Trophoblast cell (in vitro differentiated cells and primary cell): Measurements from ENCODE around the gene APLN.

Experiments used
- DNase-seq, 2 donors: peaks; one replicate each; pipeline ENCODE4 v3.0.0-alpha.2; 2016
- H2AFZ ChIP-seq: 2 replicates; pipeline ENCODE4 v1.6.1; 2013; ENCODE audit warnings: low read length, moderate library complexity, mild to moderate bottlenecking; ENCODE audit not compliant: insufficient read depth, poor library complexity
- H2AK5ac ChIP-seq: 2 replicates; pipeline ENCODE4 v1.6.1; 2013; ENCODE audit warnings: mild to moderate bottlenecking, low read length
- H2BK120ac ChIP-seq: 2 replicates; pipeline ENCODE4 v1.6.1; 2013; ENCODE audit warnings: low read length, mild to moderate bottlenecking, moderate library complexity; ENCODE audit not compliant: insufficient read depth, poor library complexity
- H2BK12ac ChIP-seq: 2 replicates; pipeline ENCODE4 v1.6.1; 2013; ENCODE audit warnings: mild to moderate bottlenecking, low read length, moderate library complexity
- H2BK5ac ChIP-seq: 2 replicates; pipeline ENCODE4 v1.6.1; 2013; ENCODE audit warnings: low read length, low read depth, moderate library complexity, mild to moderate bottlenecking; ENCODE audit not compliant: poor library complexity
- H3K14ac ChIP-seq: 2 replicates; pipeline ENCODE4 v1.6.1; 2013; ENCODE audit warnings: mild to moderate bottlenecking, low read length
- H3K18ac ChIP-seq: 2 replicates; pipeline ENCODE4 v1.6.1; 2013; ENCODE audit warnings: mild to moderate bottlenecking, low read length
- H3K23ac ChIP-seq: 2 replicates; pipeline ENCODE4 v1.6.1; 2013; ENCODE audit warnings: low read length
- H3K27ac ChIP-seq: 2 replicates; pipeline ENCODE4 v1.5.1; 2013; ENCODE audit warnings: low read depth, mild to moderate bottlenecking, inconsistent platforms, low read length, moderate library complexity
- H3K27me3 ChIP-seq: 2 replicates; pipeline ENCODE4 v1.6.1; 2013; ENCODE audit warnings: inconsistent platforms, mild to moderate bottlenecking, low read length, moderate library complexity; ENCODE audit not compliant: insufficient read depth
- H3K36me3 ChIP-seq, 2 experiments: 1 replicate in 1 of 2; 2 replicates in 1 of 2; pipeline ENCODE4 v1.6.1; 2013; ENCODE audit warnings: low read length in 2 of 2, mild to moderate bottlenecking in 2 of 2, moderate library complexity in 1 of 2; ENCODE audit not compliant: insufficient read depth in 2 of 2, control insufficient read depth in 1 of 2
- H3K4ac ChIP-seq: 2 replicates; pipeline ENCODE4 v1.6.1; 2013; ENCODE audit warnings: low read depth, mild to moderate bottlenecking, low read length, moderate library complexity
- H3K4me1 ChIP-seq, 2 experiments: 1 replicate in 1 of 2; 2 replicates in 1 of 2; pipeline ENCODE4 v1.6.1; 2013; ENCODE audit warnings: low read length in 2 of 2, mild to moderate bottlenecking in 2 of 2, moderate library complexity in 1 of 2; ENCODE audit not compliant: insufficient read depth in 2 of 2, control insufficient read depth in 1 of 2
- H3K4me2 ChIP-seq: 2 replicates; pipeline ENCODE4 v1.6.1; 2013; ENCODE audit warnings: inconsistent platforms, mild to moderate bottlenecking, low read length, moderate library complexity
- H3K4me3 ChIP-seq: 2 replicates; pipeline ENCODE4 v1.5.1; 2013; ENCODE audit warnings: mild to moderate bottlenecking, low read depth, low read length, inconsistent platforms
- H3K79me1 ChIP-seq: one replicate; pipeline ENCODE4 v1.6.1; 2013; ENCODE audit warnings: low read length
- H3K79me2 ChIP-seq: 2 replicates; pipeline ENCODE4 v1.6.1; 2013; ENCODE audit warnings: low read length, mild to moderate bottlenecking; ENCODE audit not compliant: control insufficient read depth, insufficient read depth, poor library complexity
- H3K9ac ChIP-seq: 2 replicates; pipeline ENCODE4 v1.6.1; 2013; ENCODE audit warnings: mild to moderate bottlenecking, low read length
- H3K9me3 ChIP-seq: 2 replicates; pipeline ENCODE4 v1.6.1; 2013; ENCODE audit warnings: low read depth, mild to moderate bottlenecking, control low read depth, inconsistent platforms, low read length; ENCODE audit not compliant: insufficient read depth
- H4K12ac ChIP-seq: 2 replicates; pipeline ENCODE4 v1.6.1; 2013; ENCODE audit warnings: low read depth, mild to moderate bottlenecking, low read length, moderate library complexity
- H4K8ac ChIP-seq: 2 replicates; pipeline ENCODE4 v1.6.1; 2013; ENCODE audit warnings: low read depth, mild to moderate bottlenecking, low read length, moderate library complexity
- H4K91ac ChIP-seq: one replicate; pipeline ENCODE4 v1.6.1; 2013; ENCODE audit warnings: low read depth, mild to moderate bottlenecking, low read length, moderate library complexity
- WGBS: extraction: QIAGEN DNeasy Blood & Tissue Kit; methylation state at CpG from one replicate; pipeline ENCODE4 v1.1.7; 2013; ENCODE audit warnings: missing lambda C conversion rate; ENCODE audit not compliant: insufficient read length, insufficient coverage; ENCODE audit errors: extremely low coverage; 5-methylcytosine and 5-hydroxymethylcytosine counted together

Gene APLN

DNA sequence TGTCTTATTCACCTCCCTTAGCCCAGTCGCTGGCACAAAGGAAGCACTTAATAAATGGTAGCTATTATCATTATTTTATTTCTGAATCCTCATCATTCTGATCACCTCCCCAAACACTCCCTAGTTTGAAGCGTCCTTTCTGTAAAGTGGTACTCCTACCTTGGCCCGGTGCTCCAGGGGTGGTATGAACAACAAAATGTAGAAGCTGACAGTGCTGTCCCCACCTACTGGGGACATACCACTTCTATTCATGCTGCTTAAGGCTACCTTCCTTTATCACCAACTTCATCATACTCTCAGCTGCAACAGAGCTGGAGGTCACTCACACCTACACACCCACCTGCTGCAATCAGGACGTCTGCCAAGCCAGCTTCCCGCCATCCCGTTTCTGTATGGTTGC is 40.8 kb upstream of the APLN start:
- H3K36me3 ChIP-seq: no peaks in the 10 kb centered on the region
- no peak overlapping the region for H2AK5ac ChIP-seq
- no peaks in the 10 kb centered on the region for H3K9me3 ChIP-seq
- no peak overlapping the region for H3K4me3 ChIP-seq
- H3K4me2 ChIP-seq: no peak overlapping the region
- no peak overlapping the region for H3K14ac ChIP-seq
- H3K79me2 ChIP-seq: no peaks in the 10 kb centered on the region
- no peak overlapping the region for H3K9ac ChIP-seq
- H4K8ac ChIP-seq: no peak overlapping the region
- H3K27ac ChIP-seq: no peak overlapping the region
- no peak overlapping the region for H3K23ac ChIP-seq
- H3K4ac ChIP-seq: no peak overlapping the region
- H3K4me1 ChIP-seq: no peaks in the 10 kb centered on the region
- H2BK120ac ChIP-seq: no peak overlapping the region
- H3K79me1 ChIP-seq: no peaks in the 10 kb centered on the region
- H2BK12ac ChIP-seq: no peak overlapping the region
- H2BK5ac ChIP-seq: no peak overlapping the region
- H4K91ac ChIP-seq: no peak overlapping the region
- H2AFZ ChIP-seq: no peak overlapping the region
- WGBS: no CpG with 5 or more reads among the region's 6 CpGs
- no peak for DNase-seq
- H3K18ac ChIP-seq: no peak overlapping the region
- H3K27me3 ChIP-seq: no peaks in the 10 kb centered on the region
- H4K12ac ChIP-seq: no peak overlapping the region

DNA sequence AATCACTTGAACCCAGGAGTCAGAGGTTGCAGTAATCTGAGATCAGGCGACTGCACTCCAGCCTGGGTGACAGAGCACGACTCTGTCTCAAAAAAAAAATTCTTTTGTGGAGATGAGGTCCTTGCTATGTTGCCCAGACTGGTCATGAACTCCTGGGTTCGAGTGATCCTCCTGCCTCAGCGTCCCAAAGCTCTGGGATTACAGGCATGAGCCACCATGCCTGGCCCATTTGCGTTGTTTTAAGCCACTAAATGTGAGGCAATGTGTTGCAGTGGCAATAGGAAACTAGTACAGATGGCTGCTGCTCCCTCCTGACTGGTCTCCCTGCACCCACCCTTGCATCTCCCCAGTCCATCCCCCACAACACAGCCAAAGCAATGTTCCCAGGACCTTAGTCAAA is 40.0 kb upstream of the APLN start:
- Histone ChIP-seq H2AFZ (no peak overlapping the region), H4K8ac (no peak overlapping the region), H3K27me3 (no peaks in the 10 kb centered on the region), H3K23ac (no peak overlapping the region), H2AK5ac (no peak overlapping the region), H3K14ac (no peak overlapping the region), H3K4me2 (no peak overlapping the region), H3K4me1 (no peaks in the 10 kb centered on the region), H3K9ac (no peak overlapping the region), H3K36me3 (no peaks in the 10 kb centered on the region), H3K4ac (no peak overlapping the region), H3K4me3 (no peak overlapping the region), H2BK5ac (no peak overlapping the region), H4K12ac (no peak overlapping the region), H3K9me3 (no peaks in the 10 kb centered on the region), H2BK120ac (no peak overlapping the region), H3K27ac (no peak overlapping the region), H3K18ac (no peak overlapping the region), H3K79me1 (no peaks in the 10 kb centered on the region), H3K79me2 (no peaks in the 10 kb centered on the region), H4K91ac (no peak overlapping the region), H2BK12ac (no peak overlapping the region)
- no CpG with 5 or more reads among the region's 5 CpGs for WGBS
- DNase-seq: no peak

DNA sequence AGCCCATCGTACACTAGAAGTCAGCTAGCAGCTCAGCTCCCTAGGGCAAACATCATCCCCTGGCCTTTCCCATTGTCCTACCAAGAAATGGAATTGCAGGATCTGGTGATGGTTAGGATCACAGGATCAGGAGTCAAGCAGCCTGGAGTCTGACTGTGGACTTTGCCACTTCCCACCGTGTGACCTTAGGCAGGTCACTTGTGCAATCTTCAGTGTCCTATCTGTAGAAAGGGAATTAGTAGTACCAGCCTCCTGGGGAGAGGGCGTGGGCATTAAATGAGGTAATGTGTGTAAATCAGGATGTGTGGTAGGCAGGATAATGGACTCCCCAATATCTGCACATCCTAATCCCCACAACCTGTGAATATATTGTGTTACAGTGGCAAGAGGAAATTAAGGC is 38.6 kb upstream of the APLN start:
- H3K79me2 ChIP-seq: no peaks in the 10 kb centered on the region
- H3K4me3 ChIP-seq: no peak overlapping the region
- no peak overlapping the region for H3K9ac ChIP-seq
- no peak overlapping the region for H3K27ac ChIP-seq
- no peaks in the 10 kb centered on the region for H3K36me3 ChIP-seq
- H4K91ac ChIP-seq: no peak overlapping the region
- no CpG with 5 or more reads among the region's 3 CpGs for WGBS
- no peak overlapping the region for H2AFZ ChIP-seq
- H3K27me3 ChIP-seq: no peaks in the 10 kb centered on the region
- no peak overlapping the region for H4K12ac ChIP-seq
- no peaks in the 10 kb centered on the region for H3K79me1 ChIP-seq
- no peak overlapping the region for H3K4me2 ChIP-seq
- H3K9me3 ChIP-seq: no peaks in the 10 kb centered on the region
- H2AK5ac ChIP-seq: no peak overlapping the region
- H3K18ac ChIP-seq: no peak overlapping the region
- no peak overlapping the region for H3K23ac ChIP-seq
- no peak overlapping the region for H3K4ac ChIP-seq
- no peak overlapping the region for H2BK12ac ChIP-seq
- no peak overlapping the region for H4K8ac ChIP-seq
- no peaks in the 10 kb centered on the region for H3K4me1 ChIP-seq
- no peak overlapping the region for H2BK5ac ChIP-seq
- H2BK120ac ChIP-seq: no peak overlapping the region
- no peak overlapping the region for H3K14ac ChIP-seq
- DNase-seq: no peak

DNA sequence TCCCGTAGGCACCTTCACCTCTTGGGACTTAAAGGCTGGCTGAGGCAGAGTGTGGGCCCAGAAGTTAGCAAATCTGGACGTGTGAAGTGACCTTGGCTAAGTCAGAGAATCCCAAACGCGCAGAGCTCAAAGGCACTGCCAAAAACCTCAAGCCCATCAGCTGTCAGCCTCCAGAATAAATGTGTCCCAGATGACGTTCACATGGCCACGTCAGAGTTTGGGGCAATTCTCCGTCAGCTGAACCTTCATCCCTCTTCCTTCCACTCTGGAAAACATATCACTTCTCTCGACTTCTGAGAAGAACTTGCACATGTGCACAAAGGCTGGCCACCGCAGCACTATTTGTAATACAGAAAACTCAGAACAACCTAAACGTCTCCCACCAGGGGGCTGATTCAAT is 35.7 kb upstream of the APLN start:
- Histone ChIP-seq H4K8ac (no peak overlapping the region), H3K79me2 (no peaks in the 10 kb centered on the region), H2BK120ac (no peak overlapping the region), H3K4me3 (no peak overlapping the region), H3K27ac (no peak overlapping the region), H2AK5ac (no peak overlapping the region), H2AFZ (no peak overlapping the region), H4K12ac (no peak overlapping the region), H3K36me3 (no peaks in the 10 kb centered on the region), H3K27me3 (no peaks in the 10 kb centered on the region), H3K14ac (no peak overlapping the region), H2BK12ac (no peak overlapping the region), H3K79me1 (no peaks in the 10 kb centered on the region), H3K23ac (no peak overlapping the region), H3K4me2 (no peak overlapping the region), H3K4me1 (no peaks in the 10 kb centered on the region), H3K4ac (no peak overlapping the region), H3K9ac (no peak overlapping the region), H2BK5ac (no peak overlapping the region), H4K91ac (no peak overlapping the region), H3K18ac (no peak overlapping the region), H3K9me3 (no peaks in the 10 kb centered on the region)
- no peak for DNase-seq
- WGBS: no CpG with 5 or more reads among the region's 10 CpGs
